ENCODE results near the gene YTHDC1.
"Not testable (repeated sequence)": the region's sequence is repeated elsewhere in the genome, so short reads cannot be mapped to it uniquely, and the experiment has no call there.

The YTHDC1 gene

GRCh38 chr4:68291256-68291655 is 58.6 kb downstream of the YTHDC1 start:
- no peak for DNase-seq (ENCODE audit: low read depth in 2 of 2)

DNA sequence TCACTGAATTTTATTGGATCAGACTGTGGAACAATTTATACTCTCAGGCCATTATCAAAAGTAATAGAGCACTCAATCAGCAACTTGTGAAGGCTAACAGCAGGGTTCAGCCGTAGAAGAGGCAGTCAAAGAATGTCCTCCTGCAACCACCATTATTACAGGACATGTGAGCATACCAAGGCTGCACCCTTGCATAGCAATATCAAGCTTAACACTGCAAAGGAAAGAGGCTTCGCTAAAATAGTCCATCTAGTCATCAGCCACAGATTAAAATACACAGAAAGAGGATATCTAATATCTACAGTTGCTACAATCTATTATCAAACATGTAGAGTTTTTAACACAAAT is 61.5 kb downstream of the YTHDC1 start:
- no peak for DNase-seq (ENCODE audit: low read depth in 2 of 2)

GRCh38 chr4:68287704-68288392 is 62.0 kb downstream of the YTHDC1 start:
- DNase-seq (ENCODE audit: low read depth in 2 of 2) = no peak

- DNase-seq (ENCODE audit: low read depth in 2 of 2) = no peak
Measured at GRCh38 chr4:68283714-68284113, 66.2 kb downstream of the YTHDC1 start.

DNA sequence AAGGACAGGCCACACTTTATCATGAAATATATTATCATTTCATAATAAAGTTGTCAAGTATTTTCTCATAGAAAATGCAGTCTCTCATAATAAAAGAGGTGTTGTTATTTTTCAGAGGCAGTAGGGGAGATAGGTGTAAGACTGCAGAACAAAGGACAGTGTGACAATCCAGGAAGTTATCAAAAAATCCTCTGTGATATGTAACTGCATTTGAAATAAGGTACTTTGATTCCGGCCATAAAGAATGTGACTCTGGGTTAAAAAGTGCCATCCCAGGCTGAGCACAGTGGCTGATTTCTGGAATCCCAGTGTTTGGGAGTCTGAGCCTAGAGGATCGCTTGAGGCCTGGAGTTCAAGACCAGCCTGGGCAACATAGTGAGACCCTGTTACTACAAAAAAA is 66.8 kb downstream of the YTHDC1 start:
- no peak for DNase-seq (ENCODE audit: low read depth in 2 of 2)

DNA sequence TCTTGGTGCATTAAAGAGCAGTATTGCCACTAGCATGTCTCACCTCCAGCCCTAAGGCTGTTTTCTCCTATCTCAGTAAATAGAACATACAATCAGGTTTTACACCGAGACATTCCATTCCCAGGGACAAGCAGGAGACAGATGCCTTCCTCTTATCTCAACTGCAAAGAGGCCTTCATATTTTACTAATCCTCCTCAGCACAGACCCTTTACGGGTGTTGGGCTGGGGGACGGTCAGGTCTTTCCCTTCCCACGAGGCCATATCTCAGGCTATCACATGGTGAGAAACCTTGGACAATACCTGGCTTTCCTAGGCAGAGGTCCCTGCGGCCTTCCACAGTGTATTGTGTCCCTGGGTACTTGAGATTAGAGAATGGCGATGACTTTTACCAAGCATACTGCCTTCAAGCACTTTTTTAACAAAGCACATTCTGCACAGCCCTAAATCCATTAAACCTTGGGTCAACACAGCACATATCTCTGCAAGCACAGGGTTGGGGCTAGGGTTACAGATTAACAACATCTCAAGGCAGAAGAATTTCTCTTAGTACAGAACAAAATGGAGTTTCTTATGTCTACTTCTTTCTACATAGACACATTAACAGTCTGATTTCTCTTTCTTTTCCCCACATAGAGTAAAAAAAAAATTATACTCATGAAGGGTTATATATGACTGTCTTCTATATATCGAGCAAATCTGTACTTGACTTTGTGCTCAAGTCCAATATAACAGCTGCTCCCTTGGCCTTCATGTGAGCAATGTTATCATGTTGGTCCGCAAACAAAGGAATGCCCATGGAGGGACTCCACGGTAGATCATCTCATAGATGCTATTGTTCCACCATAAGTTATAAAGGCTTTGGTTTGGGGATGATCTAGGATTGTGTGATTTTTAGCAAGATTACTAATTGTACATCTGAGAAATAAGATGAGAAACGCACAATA is 67.8 kb downstream of the YTHDC1 start:
- not testable (repeated sequence) for DNase-seq (ENCODE audit: low read depth in 2 of 2)

DNA sequence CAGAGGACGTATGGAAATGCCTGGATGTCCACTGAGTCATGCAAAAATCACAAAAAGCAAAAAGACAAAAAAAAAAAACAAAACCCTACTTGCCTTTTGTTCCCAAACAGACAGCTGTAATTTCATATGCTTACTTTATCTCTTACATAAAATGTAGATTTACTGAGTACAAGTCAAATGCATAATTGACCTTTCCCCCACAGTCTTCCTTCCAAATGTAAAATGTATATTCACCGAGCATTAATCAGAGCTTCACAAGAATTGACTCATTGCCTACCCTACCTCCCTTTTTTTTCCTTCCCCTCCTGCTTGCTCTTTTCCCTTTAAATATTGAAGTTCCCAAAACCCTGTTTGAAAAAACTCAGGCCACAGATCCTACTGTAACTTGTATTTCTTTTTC is 71.9 kb downstream of the YTHDC1 start:
- DNase-seq (ENCODE audit: low read depth in 2 of 2) = no peak

DNA sequence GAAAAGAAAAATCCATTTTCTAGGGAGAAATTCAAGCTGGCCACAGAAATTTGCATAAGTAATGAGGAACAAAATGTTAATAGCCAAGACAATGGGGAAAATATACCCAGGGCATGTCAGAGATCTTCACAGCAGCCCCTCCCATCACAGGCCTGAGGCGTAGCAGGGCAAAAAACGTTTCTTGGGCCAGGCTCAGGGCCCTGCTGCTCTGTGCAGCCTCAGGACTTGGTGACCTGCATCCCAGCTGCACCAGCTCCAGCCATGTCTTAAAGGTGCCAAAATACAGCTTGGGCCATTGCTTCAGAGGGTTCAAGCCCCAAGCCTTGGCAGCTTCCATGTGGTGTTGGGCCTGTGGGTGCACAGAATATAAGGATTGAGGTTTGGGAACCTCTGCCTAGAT is 72.3 kb downstream of the YTHDC1 start:
- DNase-seq (ENCODE audit: low read depth in 2 of 2) = no peak

- no peak for DNase-seq (ENCODE audit: low read depth in 2 of 2)
Measured at GRCh38 chr4:68272860-68273259, 77.0 kb downstream of the YTHDC1 start.

- no peak for DNase-seq (ENCODE audit: low read depth in 2 of 2)
Measured at GRCh38 chr4:68272380-68272779, 77.5 kb downstream of the YTHDC1 start.

- DNase-seq (ENCODE audit: low read depth in 2 of 2) = no peak
Measured at GRCh38 chr4:68271851-68272357, 78.0 kb downstream of the YTHDC1 start.

DNA sequence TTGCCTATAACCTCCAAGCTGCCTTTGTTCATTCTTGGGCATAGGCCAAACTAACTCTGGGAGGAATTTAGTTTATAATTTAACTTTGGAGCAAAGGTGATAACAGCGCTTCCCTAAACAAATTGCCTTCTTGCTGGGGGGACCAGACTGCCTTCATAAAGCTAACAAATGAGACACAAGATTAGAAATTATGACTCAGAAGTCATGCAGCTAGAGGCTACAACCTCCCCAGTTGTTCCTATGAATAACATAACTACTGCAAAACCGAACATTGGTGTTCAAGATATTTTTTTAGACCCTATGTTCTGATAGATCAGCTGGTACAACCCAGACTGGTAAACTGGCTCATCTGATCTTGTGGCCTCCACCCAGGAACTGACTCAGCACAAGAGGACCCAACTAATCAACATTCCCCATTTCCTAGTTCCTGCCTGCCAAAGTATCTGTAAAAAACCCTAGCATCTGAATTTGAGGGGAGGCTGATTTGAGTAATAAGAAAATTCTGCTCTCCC is 82.4 kb downstream of the YTHDC1 start:
- DNase-seq (ENCODE audit: low read depth in 2 of 2) = no peak

DNA sequence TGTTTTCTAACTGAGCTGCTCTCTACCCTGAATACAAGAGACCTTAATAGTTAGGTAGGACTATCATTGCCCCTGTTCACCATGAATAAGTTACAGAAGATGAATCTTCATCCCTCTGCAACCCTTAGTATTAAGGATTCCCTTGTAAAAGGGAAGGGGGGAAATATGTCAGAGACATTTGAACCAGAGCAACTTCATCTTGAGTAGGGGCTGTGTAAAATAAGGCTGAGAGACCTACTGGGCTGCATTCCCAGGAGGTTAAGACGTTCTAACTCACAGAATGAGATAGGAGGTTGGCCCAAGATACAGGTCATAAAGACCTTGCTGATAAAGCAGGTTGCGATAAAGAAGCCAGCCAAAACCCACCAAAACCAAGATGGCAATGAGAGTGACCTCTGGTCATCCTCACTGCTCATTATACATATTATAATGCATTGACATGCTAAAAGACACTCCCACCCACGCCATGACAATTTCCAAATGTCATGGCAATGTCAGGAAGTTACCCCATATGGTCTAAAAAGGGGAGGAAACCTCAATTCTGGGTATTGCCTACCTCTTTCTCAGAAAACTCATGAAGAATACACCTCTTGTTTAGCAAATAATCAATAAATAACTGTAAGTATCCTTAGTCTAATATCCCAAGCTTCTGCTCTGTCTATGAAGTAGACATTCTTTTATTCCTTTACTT is 84.9 kb downstream of the YTHDC1 start:
- no peak for DNase-seq (ENCODE audit: low read depth in 2 of 2)

All from stimulated activated CD8-positive, alpha-beta memory T cell treated with anti-CD3 and anti-CD28 coated beads, Interleukin-2, amount 100 ng/mL, for 48 hours (primary cell).